Mesodermal cell (in vitro differentiated cells): ENCODE data around the gene FAM168A.

Experiments
- H3K27ac ChIP-seq: 2 replicates; pipeline ENCODE4 v1.7.0; 2013; ENCODE audit warnings: mild to moderate bottlenecking, low read depth, low read length, moderate library complexity; ENCODE audit not compliant: severe bottlenecking
- H3K36me3 ChIP-seq: 2 replicates; pipeline ENCODE4 v1.7.1; 2013; ENCODE audit warnings: mild to moderate bottlenecking, low read length, moderate library complexity; ENCODE audit not compliant: control insufficient read depth, insufficient read depth
- H3K4me1 ChIP-seq: one replicate; pipeline ENCODE4 v1.7.1; 2013; ENCODE audit warnings: mild to moderate bottlenecking, low read length; ENCODE audit not compliant: insufficient read depth, control insufficient read depth, poor library complexity, severe bottlenecking
- H3K4me3 ChIP-seq: 2 replicates; pipeline ENCODE4 v1.7.0; 2013; ENCODE audit warnings: low read length, control low read depth, mild to moderate bottlenecking; ENCODE audit not compliant: insufficient read depth, poor library complexity, severe bottlenecking; ENCODE audit errors: extremely low read depth
- H3K9me3 ChIP-seq: 2 replicates; pipeline ENCODE4 v1.7.1; 2013; ENCODE audit warnings: mild to moderate bottlenecking, low read length, moderate library complexity; ENCODE audit not compliant: control insufficient read depth
- WGBS, 2 experiments: methylation state at CpG; one replicate each; pipeline ENCODE4 v1.1.5; 2013; ENCODE audit warnings: missing lambda C conversion rate in 2 of 2; ENCODE audit not compliant: insufficient coverage in 2 of 2; 5-methylcytosine and 5-hydroxymethylcytosine counted together

FAM168A gene

GRCh38 chr11:73395297-73396208 is 202.4 kb downstream of the FAM168A start:
- Histone ChIP-seq H3K4me3 (no peak overlapping the region), H3K9me3 (no peaks in the 10 kb centered on the region), H3K4me1 (peaks cover 24% of the 10 kb centered on the region), H3K36me3 (peaks cover 41% of the 10 kb centered on the region), H3K27ac (no peak overlapping the region)
- WGBS, 2 experiments = 88 to 93% methylated on average over 13 to 19 of the region's 22 CpGs

- H3K9me3 ChIP-seq = no peaks in the 10 kb centered on the region
- H3K36me3 ChIP-seq = peaks cover 44% of the 10 kb centered on the region
- peaks cover 24% of the 10 kb centered on the region for H3K4me1 ChIP-seq
- 96% methylated on average over 33 of the region's 34 CpGs for WGBS, 2 experiments
- no peak overlapping the region for H3K27ac ChIP-seq
- H3K4me3 ChIP-seq = no peak overlapping the region
Measured at GRCh38 chr11:73394416-73395296, 203.3 kb downstream of the FAM168A start.

GRCh38 chr11:73393479-73394415 is 204.2 kb downstream of the FAM168A start:
- no peak overlapping the region for H3K4me3 ChIP-seq
- H3K9me3 ChIP-seq = no peaks in the 10 kb centered on the region
- peaks cover 45% of the 10 kb centered on the region for H3K36me3 ChIP-seq
- peak overlapping the region; percentile 78 for H3K27ac ChIP-seq
- H3K4me1 ChIP-seq = peaks cover 15% of the 10 kb centered on the region
- 77 to 78% methylated on average over 15 of the region's 16 CpGs for WGBS, 2 experiments

GRCh38 chr11:73393011-73393380 is 204.9 kb downstream of the FAM168A start:
- 90% methylated on average over 7 of the region's 7 CpGs for WGBS, 2 experiments
- peak overlapping the region; percentile 78 for H3K27ac ChIP-seq
- no peak overlapping the region for H3K4me3 ChIP-seq
- H3K4me1 ChIP-seq = peaks cover 18% of the 10 kb centered on the region
- peaks cover 42% of the 10 kb centered on the region for H3K36me3 ChIP-seq
- no peaks in the 10 kb centered on the region for H3K9me3 ChIP-seq

GRCh38 chr11:73392108-73393010 is 205.6 kb downstream of the FAM168A start:
- peak overlapping the region; percentile 78 for H3K27ac ChIP-seq
- H3K36me3 ChIP-seq = peaks cover 42% of the 10 kb centered on the region
- peaks cover 25% of the 10 kb centered on the region for H3K4me1 ChIP-seq
- WGBS, 2 experiments = 95 to 96% methylated on average over 26 of the region's 31 CpGs
- H3K9me3 ChIP-seq = no peaks in the 10 kb centered on the region
- H3K4me3 ChIP-seq = no peak overlapping the region

GRCh38 chr11:73391665-73392064 is 206.2 kb downstream of the FAM168A start:
- H3K4me1 ChIP-seq = peaks cover 28% of the 10 kb centered on the region
- H3K36me3 ChIP-seq = peaks cover 42% of the 10 kb centered on the region
- 96 to 98% methylated on average over 6 to 10 of the region's 10 CpGs for WGBS, 2 experiments
- no peaks in the 10 kb centered on the region for H3K9me3 ChIP-seq
- no peak overlapping the region for H3K27ac ChIP-seq
- H3K4me3 ChIP-seq = no peak overlapping the region

GRCh38 chr11:73390601-73391565 is 207.0 kb downstream of the FAM168A start:
- H3K4me1 ChIP-seq = peaks cover 36% of the 10 kb centered on the region
- H3K36me3 ChIP-seq = peaks cover 34% of the 10 kb centered on the region
- H3K27ac ChIP-seq = no peak overlapping the region
- 87 to 92% methylated on average over 8 to 11 of the region's 12 CpGs for WGBS, 2 experiments
- no peak overlapping the region for H3K4me3 ChIP-seq
- no peaks in the 10 kb centered on the region for H3K9me3 ChIP-seq

- Histone ChIP-seq H3K27ac (no peak overlapping the region), H3K36me3 (peaks cover 26% of the 10 kb centered on the region), H3K4me3 (no peak overlapping the region), H3K9me3 (no peaks in the 10 kb centered on the region), H3K4me1 (peaks cover 46% of the 10 kb centered on the region)
- 89 to 94% methylated on average over 7 of the region's 7 CpGs for WGBS, 2 experiments
Measured at GRCh38 chr11:73389916-73390315, 208.0 kb downstream of the FAM168A start.

GRCh38 chr11:73389134-73389525 is 208.8 kb downstream of the FAM168A start:
- Histone ChIP-seq H3K36me3 (peaks cover 19% of the 10 kb centered on the region), H3K9me3 (no peaks in the 10 kb centered on the region), H3K27ac (no peak overlapping the region), H3K4me3 (no peak overlapping the region), H3K4me1 (peaks cover 50% of the 10 kb centered on the region)
- 93 to 96% methylated on average over 5 of the region's 6 CpGs for WGBS, 2 experiments
